Measurements from ENCODE around the gene CA4.

CA4 gene

DNA sequence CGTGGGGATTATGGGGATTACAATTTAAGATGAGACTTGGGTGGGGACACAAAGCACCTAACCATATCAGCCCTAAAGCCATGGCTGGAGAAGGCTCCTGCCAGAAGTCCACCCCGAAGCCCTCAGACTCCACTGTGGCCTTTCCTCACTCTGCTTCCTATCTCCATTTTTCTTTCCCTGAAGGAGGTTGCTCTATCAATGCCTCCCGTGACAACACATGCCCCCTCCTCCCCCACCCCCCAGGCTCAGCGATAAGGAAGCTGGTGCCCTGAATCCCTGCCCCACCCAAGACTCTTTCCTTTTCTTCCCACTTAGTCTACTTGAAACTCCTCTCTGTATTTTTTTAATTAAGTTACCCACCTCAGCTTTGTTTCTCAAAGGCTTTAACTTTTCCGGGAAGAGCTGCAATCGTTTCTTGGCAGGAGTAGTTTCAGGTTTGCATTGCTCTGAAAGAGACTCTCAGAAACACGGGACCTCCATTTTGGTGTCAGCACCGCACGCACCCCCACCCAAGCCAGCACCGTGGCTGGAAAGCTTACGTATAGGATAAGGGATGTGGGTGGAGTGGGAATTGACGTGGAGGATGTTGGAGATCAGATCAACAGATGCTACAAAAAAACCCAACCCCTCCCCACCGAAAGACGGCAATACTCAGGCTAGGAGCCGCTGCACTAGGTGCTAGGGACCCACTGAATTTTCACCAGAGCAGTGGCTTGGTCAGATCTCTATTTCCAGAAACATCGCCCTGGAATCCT, 15.2 kb upstream of the CA4 start:
- peak; percentile 69 for DNase-seq

GRCh38 chr17:60135151-60135950, 14.4 kb upstream of the CA4 start:
- DNase-seq: peak; percentile 94

DNA sequence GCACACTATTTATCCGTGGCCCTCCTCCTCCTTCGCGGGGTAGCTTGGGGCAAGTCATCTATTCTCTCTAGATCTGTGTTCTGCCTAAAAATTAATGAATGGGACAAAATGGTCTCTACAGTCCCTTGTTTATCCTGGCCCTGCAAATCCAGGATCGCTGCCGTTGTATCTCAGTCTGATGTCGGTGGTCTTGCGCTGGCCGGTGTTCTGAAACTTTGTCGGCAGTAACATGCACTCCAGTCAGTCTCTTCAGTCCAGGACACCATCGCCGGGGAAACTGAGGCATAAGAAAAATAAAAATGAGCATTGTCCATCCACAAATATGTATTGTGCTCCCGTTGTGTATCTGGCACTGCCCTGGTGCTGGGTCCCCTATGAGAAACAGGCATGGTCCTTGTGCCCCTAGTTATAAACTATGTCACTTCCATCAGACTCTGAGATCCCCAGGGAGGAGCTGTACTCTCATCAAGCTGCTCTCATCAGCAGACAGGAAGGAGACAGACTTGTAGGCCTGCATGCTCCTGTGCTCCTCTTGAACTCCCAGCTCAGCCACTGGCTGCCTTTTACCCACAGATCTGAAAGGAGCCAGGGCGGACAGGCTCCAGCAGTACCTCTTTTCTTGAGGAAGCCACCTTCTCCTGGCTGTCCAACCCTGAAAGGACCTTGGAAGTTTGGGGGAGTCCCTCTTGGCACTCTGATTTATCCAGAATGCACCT, 13.7 kb upstream of the CA4 start:
- peak; percentile 39 for DNase-seq

- DNase-seq: no peak
Measured at GRCh38 chr17:60137731-60138130, 12.0 kb upstream of the CA4 start.

GRCh38 chr17:60138769-60139437, 10.9 kb upstream of the CA4 start:
- DNase-seq: no peak

GRCh38 chr17:60139438-60140285, 10.1 kb upstream of the CA4 start:
- peak; percentile 87 for DNase-seq

DNA sequence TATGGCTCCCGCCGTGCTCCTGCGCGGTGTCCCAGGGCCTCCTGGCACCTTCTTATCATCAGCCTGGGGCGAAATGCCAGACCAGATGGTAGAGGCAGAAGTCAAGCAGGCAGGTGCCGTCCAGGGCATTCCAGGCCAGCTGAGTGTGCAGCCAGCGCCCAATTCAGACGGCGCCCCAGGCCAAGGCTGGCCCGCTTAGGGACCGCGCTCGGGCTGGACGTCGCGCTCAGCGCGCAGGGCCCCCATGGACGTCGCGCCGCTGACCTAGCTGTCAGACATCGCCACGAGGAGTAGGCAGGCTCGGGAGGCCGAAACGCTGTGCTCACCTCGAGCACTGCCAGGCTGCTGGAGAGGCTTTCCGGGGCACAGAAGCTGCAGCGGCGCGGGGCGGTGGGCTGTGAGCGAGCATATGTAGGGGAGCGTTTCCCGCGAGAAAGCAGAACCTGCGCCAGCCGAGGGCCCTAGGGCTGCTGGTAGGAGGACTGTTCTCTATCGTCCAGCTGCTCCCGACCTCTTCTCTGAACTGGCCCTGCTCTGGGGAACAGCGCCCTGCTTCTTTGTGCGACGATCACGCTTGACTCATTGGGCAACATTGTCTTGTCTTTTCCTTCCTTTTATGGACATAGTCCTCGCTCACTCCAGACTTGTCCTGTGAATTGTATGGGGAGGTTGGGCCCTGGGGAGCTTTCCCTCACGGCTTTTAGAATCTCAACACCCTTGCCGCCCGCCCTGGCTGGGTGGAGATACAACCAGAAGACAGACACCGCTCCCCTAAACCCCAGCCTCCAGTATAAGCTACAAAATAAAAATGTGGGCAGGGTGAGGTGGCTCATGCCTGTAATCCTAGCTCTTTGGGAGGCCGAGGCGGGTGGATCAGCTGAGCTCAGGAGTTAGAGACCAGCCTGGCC, 8.4 kb upstream of the CA4 start:
- DNase-seq: no peak

GRCh38 chr17:60142872-60143499, 6.8 kb upstream of the CA4 start:
- peak; percentile 91 for DNase-seq

DNA sequence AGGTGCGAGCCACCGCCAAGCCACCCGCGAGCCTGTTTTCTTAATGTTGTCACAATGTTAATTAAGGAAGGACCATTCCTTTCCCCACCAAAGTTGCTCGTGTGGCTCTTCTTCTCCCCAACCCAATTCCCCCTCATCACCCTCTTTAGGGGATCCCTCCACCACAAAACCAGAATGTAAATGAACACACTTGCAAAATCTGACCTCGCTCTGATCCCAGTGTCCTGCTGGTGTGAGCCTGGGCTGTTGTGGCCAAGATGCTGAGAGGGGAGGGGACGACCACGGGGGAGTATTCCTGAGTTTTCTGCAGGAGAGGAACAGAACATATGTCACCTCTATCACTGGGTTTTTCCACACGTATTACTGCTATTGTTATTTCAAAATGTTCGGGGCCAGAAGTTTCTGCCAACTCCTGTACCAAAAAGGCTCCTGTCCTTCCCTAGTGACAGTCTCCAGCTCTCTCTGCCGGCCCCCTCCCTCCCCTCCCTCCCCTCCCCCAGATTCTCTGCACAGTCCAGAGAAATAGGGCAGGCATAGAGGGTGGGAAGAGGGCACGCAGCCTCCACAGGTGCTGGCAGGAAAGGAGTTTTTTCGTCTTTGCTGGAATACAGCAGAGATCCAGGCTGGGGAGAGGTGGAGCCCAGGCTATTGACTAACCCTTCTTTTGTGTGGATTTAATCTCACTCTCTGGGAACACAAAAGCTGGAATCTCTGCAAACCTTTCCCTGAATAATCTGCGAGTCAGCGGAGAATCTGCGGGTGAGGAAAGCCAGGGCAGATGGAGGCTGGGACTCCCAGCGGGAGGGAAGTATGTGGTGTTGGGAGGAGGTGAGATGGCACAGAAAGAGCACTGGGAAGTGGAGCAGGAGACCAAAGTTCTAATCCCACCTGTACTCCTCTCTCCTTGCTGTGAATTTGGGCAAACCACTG, 4.5 kb upstream of the CA4 start:
- no peak for DNase-seq

- no peak for DNase-seq
Measured at GRCh38 chr17:60146206-60146605, 3.6 kb upstream of the CA4 start.

GRCh38 chr17:60147553-60148223, 2.1 kb upstream of the CA4 start:
- no peak for DNase-seq

- no peak for DNase-seq
Measured at GRCh38 chr17:60148373-60148772, 1.4 kb upstream of the CA4 start.

DNA sequence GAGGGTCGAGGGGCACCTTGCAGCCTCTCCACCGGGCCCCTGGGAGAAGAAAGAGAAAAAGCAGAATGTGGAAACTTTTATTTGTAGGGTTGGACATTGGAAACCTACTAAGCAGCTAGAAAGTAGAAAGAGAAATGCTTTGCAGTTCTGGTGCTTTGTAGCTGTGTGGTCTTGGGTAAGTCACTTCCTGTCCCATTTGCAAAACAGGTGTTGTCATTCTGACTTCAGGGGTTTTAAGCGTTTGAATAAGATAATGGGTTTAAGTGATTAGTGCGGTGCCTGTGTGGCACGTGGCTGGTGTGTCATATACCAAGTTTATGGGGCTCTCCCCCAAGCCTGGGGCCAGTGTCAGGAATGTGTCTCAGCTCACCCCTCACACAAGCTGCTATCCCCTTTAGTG, 1.6 kb downstream of the CA4 start:
- no peak for DNase-seq

DNA sequence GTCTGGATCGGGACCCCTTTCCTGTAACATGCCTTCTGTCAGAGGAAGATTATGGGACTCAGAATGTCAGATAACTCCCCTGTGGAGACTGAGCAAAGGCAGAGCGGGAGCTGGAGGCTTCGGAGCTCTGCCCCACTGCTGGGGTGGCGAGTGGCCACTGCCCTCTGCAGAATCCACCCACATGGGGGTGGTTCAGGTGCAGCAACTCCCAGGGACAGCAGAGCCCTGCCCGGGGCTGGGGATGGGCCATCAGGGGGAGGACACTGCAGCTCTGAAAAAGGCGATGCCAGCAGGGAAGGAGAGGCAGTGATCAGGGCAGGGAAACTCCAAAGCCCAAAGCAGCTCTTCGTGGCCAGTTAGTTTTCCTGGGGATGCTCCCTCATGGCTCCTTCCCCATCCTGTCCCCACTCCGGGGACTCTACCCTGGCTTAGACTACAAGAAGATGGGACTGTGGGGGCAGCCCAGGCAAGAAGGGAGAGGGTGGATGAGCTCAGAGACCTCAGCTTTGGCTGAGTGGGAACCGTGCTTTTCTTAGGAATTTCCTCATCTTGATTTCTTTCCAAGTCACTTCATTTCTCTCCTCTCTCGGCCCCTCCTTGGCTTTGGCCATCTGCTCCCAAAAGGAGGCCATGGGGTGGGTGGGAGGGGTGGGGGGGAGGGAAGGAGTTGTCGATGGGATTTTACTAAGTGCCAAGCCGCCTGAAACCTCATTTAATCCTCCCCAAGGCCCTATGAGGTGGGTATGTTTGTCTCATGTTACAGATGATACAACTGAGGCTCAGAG, 4.0 kb downstream of the CA4 start:
- no peak for DNase-seq

DNA sequence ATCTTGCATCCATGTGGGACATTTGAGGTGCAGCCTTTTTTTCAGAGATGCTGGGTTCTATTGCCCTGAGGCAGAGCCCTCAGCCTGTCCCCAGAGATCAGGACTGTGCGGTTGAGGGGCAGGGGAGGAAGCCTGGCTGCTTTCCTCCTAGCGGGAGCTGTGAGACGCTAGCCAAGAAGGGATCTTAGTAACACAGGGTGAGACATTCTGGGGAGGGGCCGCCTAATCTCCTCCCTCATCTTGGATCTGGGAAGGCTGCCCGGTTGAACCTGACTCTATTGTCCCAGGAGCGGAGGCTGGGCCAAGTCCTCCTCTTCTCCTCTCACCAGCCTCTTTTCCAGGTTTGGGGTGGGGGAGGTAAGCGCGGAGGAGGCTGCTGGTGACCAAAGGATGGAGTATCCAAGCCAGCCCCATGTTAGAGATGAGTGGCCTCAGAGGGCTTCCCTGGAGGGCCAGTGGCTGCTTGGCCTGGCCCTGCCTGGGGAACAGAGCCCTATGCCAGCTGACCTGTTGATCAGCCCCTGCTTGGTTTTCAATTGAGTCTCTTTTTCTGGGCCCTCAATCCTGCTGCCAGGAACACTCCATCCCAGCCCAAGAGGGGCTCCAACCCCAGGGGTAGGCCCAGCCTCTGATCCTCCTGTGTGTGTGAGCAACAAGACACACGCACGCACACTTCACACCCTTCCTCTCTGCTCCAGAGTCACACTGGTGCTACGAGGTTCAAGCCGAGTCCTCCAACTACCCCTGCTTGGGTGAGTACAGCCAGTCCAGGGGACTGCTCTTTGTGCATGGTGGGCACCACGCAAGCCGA, 5.0 kb downstream of the CA4 start:
- no peak for DNase-seq

GRCh38 chr17:60155427-60155814, 5.6 kb downstream of the CA4 start:
- DNase-seq: no peak

DNA sequence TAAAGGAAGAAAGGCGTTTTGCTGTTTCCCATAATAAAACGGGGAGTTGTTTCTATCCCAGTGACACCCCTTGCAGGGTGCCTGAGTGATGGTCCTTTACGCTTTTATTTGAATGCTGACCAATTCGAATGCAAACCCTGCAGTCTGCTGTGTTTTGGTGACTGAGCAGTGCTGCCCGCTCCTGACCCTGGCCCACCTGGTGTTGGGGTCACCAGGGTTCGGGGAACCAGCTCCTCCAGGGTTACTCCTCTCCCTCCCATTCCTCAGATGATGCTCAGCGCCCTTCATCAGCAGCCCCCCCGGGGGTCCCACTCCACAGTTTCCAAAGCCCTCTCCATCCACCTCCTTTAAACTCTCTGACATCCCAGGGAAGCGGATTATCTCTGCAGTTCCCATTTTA, 6.0 kb downstream of the CA4 start:
- no peak for DNase-seq
